Mesenchymal stem cell (in vitro differentiated cells and primary cell): ENCODE measurements around the gene WHRN.

ENCODE experiments used
- DNase-seq: peaks from one replicate; pipeline ENCODE4 v3.0.0-alpha.2; 2013
- H2AFZ ChIP-seq: one replicate; pipeline ENCODE4 v1.6.1; 2013; ENCODE audit warnings: low read depth, mild to moderate bottlenecking, control low read depth, inconsistent platforms, low read length, moderate library complexity
- H2AK5ac ChIP-seq: 2 replicates; pipeline ENCODE4 v1.6.1; 2013; ENCODE audit warnings: low read length, moderate library complexity, mild to moderate bottlenecking, inconsistent platforms; ENCODE audit not compliant: severe bottlenecking
- H2BK120ac ChIP-seq: one replicate; pipeline ENCODE4 v1.6.1; 2013; ENCODE audit warnings: low read depth, mild to moderate bottlenecking, inconsistent platforms, low read length, moderate library complexity
- H2BK12ac ChIP-seq, 2 experiments: one replicate each; pipeline ENCODE4 v1.6.1; 2013; ENCODE audit warnings: inconsistent platforms in 2 of 2, low read length in 2 of 2, mild to moderate bottlenecking in 2 of 2, moderate library complexity in 2 of 2, control low read depth in 1 of 2
- H2BK15ac ChIP-seq: one replicate; pipeline ENCODE4 v1.6.1; 2013; ENCODE audit warnings: mild to moderate bottlenecking, low read depth, inconsistent platforms; ENCODE audit not compliant: poor library complexity, severe bottlenecking
- H2BK5ac ChIP-seq: 2 replicates; pipeline ENCODE4 v1.6.1; 2013; ENCODE audit warnings: low read depth, mild to moderate bottlenecking, low read length, control low read depth, inconsistent platforms; ENCODE audit not compliant: poor library complexity, severe bottlenecking
- H3K14ac ChIP-seq, 2 experiments: one replicate each; pipeline ENCODE4 v1.6.1; 2013; ENCODE audit warnings: inconsistent platforms in 2 of 2, low read length in 2 of 2, control low read depth in 1 of 2, mild to moderate bottlenecking in 1 of 2, moderate library complexity in 1 of 2
- H3K18ac ChIP-seq, 2 experiments: one replicate each; pipeline ENCODE4 v1.6.1; 2013; ENCODE audit warnings: inconsistent platforms in 2 of 2, low read length in 2 of 2, control low read depth in 1 of 2, low read depth in 1 of 2, mild to moderate bottlenecking in 1 of 2
- H3K23ac ChIP-seq, 2 experiments: one replicate each; pipeline ENCODE4 v1.6.1; 2013; ENCODE audit warnings: inconsistent platforms in 2 of 2, low read length in 2 of 2, mild to moderate bottlenecking in 2 of 2, moderate library complexity in 2 of 2, control low read depth in 1 of 2
- H3K27ac ChIP-seq: 2 replicates; pipeline ENCODE4 v1.5.1; 2013; ENCODE audit warnings: mild to moderate bottlenecking, moderate library complexity, low read length, control low read depth, inconsistent platforms; ENCODE audit not compliant: poor library complexity, severe bottlenecking
- H3K27me3 ChIP-seq, 2 experiments: 2 replicates each; pipeline versions ENCODE4 v1.6.1 to v1.7.0; 2013; ENCODE audit warnings: low read length in 2 of 2, mild to moderate bottlenecking in 2 of 2, moderate library complexity in 2 of 2, control low read depth in 1 of 2, inconsistent platforms in 1 of 2; ENCODE audit not compliant: control insufficient read depth in 1 of 2, insufficient read depth in 1 of 2
- H3K36me3 ChIP-seq, 2 experiments: 2 replicates each; pipeline versions ENCODE4 v1.6.1 to v1.7.0; 2013; ENCODE audit warnings: low read length in 2 of 2, control low read depth in 1 of 2, inconsistent platforms in 1 of 2, low read depth in 1 of 2, mild to moderate bottlenecking in 1 of 2; ENCODE audit not compliant: insufficient read depth in 2 of 2, control insufficient read depth in 1 of 2
- H3K4ac ChIP-seq, 2 experiments: one replicate each; pipeline ENCODE4 v1.6.1; 2013; ENCODE audit warnings: inconsistent platforms in 2 of 2, low read length in 2 of 2, mild to moderate bottlenecking in 2 of 2, moderate library complexity in 2 of 2, control low read depth in 1 of 2, low read depth in 1 of 2
- H3K4me1 ChIP-seq: 2 replicates; pipeline ENCODE4 v1.6.1; 2013; ENCODE audit warnings: low read depth, low read length, control low read depth; ENCODE audit not compliant: control insufficient read depth, insufficient read depth
- H3K4me2 ChIP-seq: 2 replicates; pipeline ENCODE4 v1.6.1; 2013; ENCODE audit warnings: low read length, mild to moderate bottlenecking, inconsistent platforms; ENCODE audit not compliant: poor library complexity, severe bottlenecking
- H3K4me3 ChIP-seq, 2 experiments: 2 replicates each; pipeline versions ENCODE4 v1.5.1 to v1.7.0; 2013; ENCODE audit warnings: low read length in 2 of 2, mild to moderate bottlenecking in 2 of 2, control low read depth in 1 of 2, low read depth in 1 of 2; ENCODE audit not compliant: insufficient read depth in 1 of 2
- H3K79me1 ChIP-seq: replicated peaks from 2 replicates; pipeline ENCODE4 v1.6.1; 2013; ENCODE audit warnings: mild to moderate bottlenecking, control low read depth, low read length, inconsistent platforms; ENCODE audit not compliant: poor library complexity, severe bottlenecking
- H3K9ac ChIP-seq: 2 replicates; pipeline ENCODE4 v1.7.0; 2013; ENCODE audit warnings: mild to moderate bottlenecking, low read length, moderate library complexity
- H3K9me3 ChIP-seq: 2 replicates; pipeline ENCODE4 v1.7.0; 2013; ENCODE audit warnings: mild to moderate bottlenecking, low read length; ENCODE audit not compliant: control insufficient read depth
- H4K8ac ChIP-seq: one replicate; pipeline ENCODE4 v1.6.1; 2013; ENCODE audit warnings: inconsistent platforms, mild to moderate bottlenecking, low read length, moderate library complexity
- H4K91ac ChIP-seq: one replicate; pipeline ENCODE4 v1.6.1; 2013; ENCODE audit warnings: mild to moderate bottlenecking, low read length, inconsistent platforms
- WGBS: methylation state at CpG from one replicate; pipeline ENCODE4 v1.1.7; 2013; ENCODE audit warnings: mixed read lengths; 5-methylcytosine and 5-hydroxymethylcytosine counted together

WHRN gene

DNA sequence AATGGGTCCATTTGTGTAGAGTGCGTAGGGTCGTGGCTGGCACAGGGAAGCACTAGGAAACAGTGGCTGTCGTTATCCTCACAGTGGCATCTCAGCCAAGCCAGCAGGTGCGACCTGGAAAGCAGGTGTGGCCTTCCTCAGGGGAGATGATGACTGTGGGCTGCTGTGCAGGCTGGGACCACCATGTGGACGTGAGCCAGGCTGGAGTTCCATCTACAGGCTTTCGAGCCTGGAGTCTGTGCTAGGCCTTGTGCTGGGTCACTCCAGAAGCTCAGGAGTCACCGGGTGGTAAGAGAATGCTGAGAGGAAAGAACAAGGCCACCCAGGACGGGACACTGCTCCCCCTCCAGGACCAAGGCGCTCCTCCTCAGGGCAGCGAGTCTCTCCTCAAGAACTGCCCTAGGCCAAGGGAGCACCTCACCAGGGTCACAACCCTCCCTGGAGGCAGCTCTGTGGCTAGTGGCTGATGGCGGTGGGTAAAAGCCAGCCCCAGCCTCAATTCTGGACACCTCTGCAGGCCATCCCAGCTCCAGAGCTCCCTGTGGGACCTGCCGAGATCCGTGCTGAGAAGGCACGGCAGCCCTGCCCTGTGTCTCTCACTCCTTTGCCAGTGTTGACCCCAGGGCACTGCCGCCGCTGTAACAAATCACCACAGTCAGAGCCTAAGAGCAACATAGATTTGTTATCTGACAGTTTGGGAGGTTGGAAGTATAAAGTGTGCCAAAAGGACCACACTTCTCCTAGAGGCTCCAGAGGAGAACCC lies 36.0 kb downstream of the WHRN start:
- H2BK12ac ChIP-seq, result no peak overlapping the region
- H3K79me1 ChIP-seq, result peaks cover 3% of the 10 kb centered on the region
- H3K23ac ChIP-seq, result no peak overlapping the region
- H4K8ac ChIP-seq, result no peak overlapping the region
- no peak overlapping the region for H2AFZ ChIP-seq
- H4K91ac ChIP-seq, result peak overlapping the region; percentile 43
- H3K18ac ChIP-seq, result no peak overlapping the region
- peaks cover 0 to 28% of the 10 kb centered on the region in 2 experiments for H3K36me3 ChIP-seq
- no peak overlapping the region for H3K14ac ChIP-seq
- no peak overlapping the region for H3K4me3 ChIP-seq
- no peak overlapping the region for H3K4me2 ChIP-seq
- no peak overlapping the region for H3K27ac ChIP-seq
- H3K9ac ChIP-seq, result no peak overlapping the region
- no peak overlapping the region for H2AK5ac ChIP-seq
- H3K9me3 ChIP-seq, result no peaks in the 10 kb centered on the region
- no peak overlapping the region for H2BK5ac ChIP-seq
- 94% methylated on average over 15 of the region's 16 CpGs for WGBS
- H2BK15ac ChIP-seq, result no peak overlapping the region
- no peak for DNase-seq
- no peak overlapping the region for H2BK120ac ChIP-seq
- no peaks in the 10 kb centered on the region for H3K27me3 ChIP-seq
- H3K4me1 ChIP-seq, result peaks cover 6% of the 10 kb centered on the region
- no peak overlapping the region for H3K4ac ChIP-seq

DNA sequence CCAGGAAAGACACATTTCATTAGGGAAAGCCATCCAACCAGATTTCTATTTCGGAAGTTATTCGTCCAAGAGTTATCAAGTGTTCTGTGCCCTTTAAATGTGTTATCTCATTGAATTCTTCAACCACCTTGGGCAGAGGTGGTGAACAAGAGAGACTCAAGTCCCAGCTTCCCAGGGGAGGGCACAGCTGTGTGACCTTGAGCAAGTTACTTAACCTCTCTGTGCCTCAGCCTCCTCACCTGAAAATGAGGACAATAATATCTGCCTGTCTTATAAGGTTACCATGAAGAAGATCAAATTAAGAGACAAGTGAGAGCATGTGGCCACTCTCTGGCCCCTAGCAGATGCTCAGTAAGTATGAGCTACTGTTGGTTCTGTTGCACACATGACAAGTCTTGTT lies 37.4 kb downstream of the WHRN start:
- H3K4me2 ChIP-seq, result no peak overlapping the region
- H4K8ac ChIP-seq, result no peak overlapping the region
- no peaks in the 10 kb centered on the region for H3K9me3 ChIP-seq
- H3K27me3 ChIP-seq, result no peaks in the 10 kb centered on the region
- 100% methylated on average over 2 of the region's 2 CpGs for WGBS
- no peak overlapping the region for H3K4ac ChIP-seq
- no peak overlapping the region for H3K23ac ChIP-seq
- H2AFZ ChIP-seq, result no peak overlapping the region
- H3K4me3 ChIP-seq, result no peak overlapping the region
- no peak overlapping the region for H3K27ac ChIP-seq
- H3K9ac ChIP-seq, result no peak overlapping the region
- no peak overlapping the region for H2BK15ac ChIP-seq
- no peak overlapping the region for H3K14ac ChIP-seq
- H3K79me1 ChIP-seq, result peaks cover 3% of the 10 kb centered on the region
- peaks cover 0 to 25% of the 10 kb centered on the region in 2 experiments for H3K36me3 ChIP-seq
- DNase-seq, result no peak
- no peak overlapping the region for H4K91ac ChIP-seq
- H2BK5ac ChIP-seq, result no peak overlapping the region
- no peak overlapping the region for H2BK120ac ChIP-seq
- peaks cover 6% of the 10 kb centered on the region for H3K4me1 ChIP-seq
- no peak overlapping the region for H2AK5ac ChIP-seq
- no peak overlapping the region for H2BK12ac ChIP-seq
- no peak overlapping the region for H3K18ac ChIP-seq

DNA sequence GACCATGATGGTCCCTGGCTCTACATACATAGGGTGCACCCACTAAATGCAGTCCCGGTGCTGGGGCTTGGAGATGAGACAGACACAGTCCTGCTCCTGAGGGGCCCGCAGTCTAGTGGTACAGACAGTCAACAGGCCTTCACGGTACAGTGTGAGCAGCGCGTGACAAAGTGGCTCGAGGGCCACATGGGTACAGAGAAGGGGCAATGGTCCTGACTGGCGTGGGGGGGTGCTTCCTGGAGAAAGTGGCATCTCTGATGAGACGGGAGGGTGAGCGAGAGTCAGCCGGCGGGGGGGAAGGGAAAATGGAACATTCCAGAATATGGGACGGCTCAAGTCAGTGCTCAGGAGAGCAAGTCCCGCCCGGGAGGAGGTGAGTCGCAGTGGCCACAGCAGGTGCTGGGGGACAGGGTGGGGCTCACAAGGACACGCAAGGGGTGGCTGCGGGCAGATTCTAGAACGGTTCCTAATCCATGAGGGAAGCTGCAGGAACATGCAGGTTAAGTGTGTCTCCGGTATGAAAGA lies 38.0 kb downstream of the WHRN start:
- Histone ChIP-seq H3K27me3 (no peaks in the 10 kb centered on the region), H3K9ac (no peak overlapping the region), H2BK12ac (no peak overlapping the region), H3K79me1 (peaks cover 3% of the 10 kb centered on the region), H3K23ac (no peak overlapping the region), H3K4me1 (peaks cover under 1% of the 10 kb centered on the region), H2BK15ac (no peak overlapping the region), H2BK120ac (no peak overlapping the region), H2AFZ (no peak overlapping the region), H3K14ac (no peak overlapping the region), H3K18ac (no peak overlapping the region), H3K9me3 (no peaks in the 10 kb centered on the region), H2AK5ac (no peak overlapping the region), H3K4me3 (no peak overlapping the region), H3K4ac (no peak overlapping the region), H3K4me2 (no peak overlapping the region), H3K36me3 (peaks cover 0 to 24% of the 10 kb centered on the region in 2 experiments), H3K27ac (no peak overlapping the region), H4K91ac (no peak overlapping the region), H4K8ac (no peak overlapping the region), H2BK5ac (no peak overlapping the region)
- no peak for DNase-seq
- WGBS, result 90% methylated on average over 19 of the region's 19 CpGs

DNA sequence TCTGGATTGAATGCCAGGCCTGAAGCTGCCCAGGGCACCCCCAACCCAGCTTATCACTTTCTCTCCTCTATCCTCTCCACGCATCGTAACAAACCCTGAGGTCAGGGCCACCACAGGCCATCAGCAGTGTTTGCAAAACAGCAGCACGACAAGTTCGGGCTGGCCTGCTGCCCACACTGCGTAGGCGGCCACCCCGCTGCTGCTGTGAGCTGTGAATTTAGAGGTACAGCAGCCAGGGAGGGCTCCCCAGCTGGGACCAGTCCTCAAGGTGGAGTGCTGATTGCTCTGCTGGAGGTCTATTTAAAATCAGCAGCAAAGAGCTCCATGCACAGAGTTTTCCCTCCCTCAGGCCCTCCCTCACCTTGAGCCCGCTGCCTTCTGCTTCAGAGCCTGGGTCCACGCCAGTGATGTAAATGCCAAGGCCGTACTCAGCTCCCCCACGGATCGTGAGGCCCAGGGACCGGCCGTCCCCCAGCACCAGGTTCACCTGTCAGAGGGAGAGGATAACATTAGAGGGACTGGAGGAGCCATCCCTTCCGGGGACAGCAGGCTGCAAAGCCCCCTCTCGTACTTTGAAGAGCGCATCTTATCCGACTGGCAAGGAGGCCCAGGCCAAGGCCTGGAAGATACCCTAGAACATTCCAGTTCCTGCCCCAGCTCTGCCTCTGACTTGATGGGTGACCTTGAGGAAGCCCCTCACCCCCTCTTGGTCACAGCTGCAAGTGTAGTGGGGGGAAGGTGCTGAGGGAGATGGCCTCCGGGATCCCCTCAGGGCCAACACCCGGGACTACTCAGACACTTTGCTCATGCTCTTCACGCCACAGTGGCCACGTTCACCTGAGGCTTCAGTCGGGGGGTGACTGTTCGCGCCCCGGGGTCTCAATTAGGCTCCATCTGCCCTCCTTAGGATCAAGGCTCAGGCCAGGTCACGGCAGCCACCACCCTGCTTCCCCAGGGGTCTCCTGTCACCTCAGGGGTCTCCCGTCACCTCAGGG lies 39.1 kb downstream of the WHRN start:
- no peaks in the 10 kb centered on the region for H3K4me1 ChIP-seq
- H2BK12ac ChIP-seq, result no peak overlapping the region

More for the DNA sequence above, 39.1 kb downstream of the WHRN start:
- no peak overlapping the region for H3K18ac ChIP-seq
- H3K14ac ChIP-seq, result no peak overlapping the region
- no peak overlapping the region for H2BK15ac ChIP-seq
- no peak overlapping the region for H4K91ac ChIP-seq
- no peak overlapping the region for H3K4me2 ChIP-seq
- H2BK120ac ChIP-seq, result no peak overlapping the region
- H2AFZ ChIP-seq, result no peak overlapping the region
- no peaks in the 10 kb centered on the region for H3K9me3 ChIP-seq
- DNase-seq, result no peak
- H3K27ac ChIP-seq, result no peak overlapping the region
- no peak overlapping the region for H3K23ac ChIP-seq
- no peaks in the 10 kb centered on the region for H3K27me3 ChIP-seq
- 93% methylated on average over 28 of the region's 28 CpGs for WGBS
- H3K4ac ChIP-seq, result no peak overlapping the region
- peaks cover 3% of the 10 kb centered on the region for H3K79me1 ChIP-seq
- H2BK5ac ChIP-seq, result no peak overlapping the region
- H3K9ac ChIP-seq, result no peak overlapping the region
- H2AK5ac ChIP-seq, result no peak overlapping the region
- no peak overlapping the region for H4K8ac ChIP-seq
- H3K36me3 ChIP-seq, result peaks cover 0 to 26% of the 10 kb centered on the region in 2 experiments
- H3K4me3 ChIP-seq, result no peak overlapping the region
